DND-41 (cell line): Measurements from ENCODE around the gene PEPD.

Experiments
- CTCF ChIP-seq: IDR thresholded peaks from 2 replicates; pipeline ENCODE4 v1.5.1; 2012; ENCODE audit warnings: borderline replicate concordance, low read length, moderate library complexity, mild to moderate bottlenecking; ENCODE audit not compliant: poor library complexity, severe bottlenecking; ENCODE audit errors: extremely low read depth
- EZH2 ChIP-seq: IDR thresholded peaks from 3 replicates; pipeline ENCODE4 v1.6.1; 2012; ENCODE audit warnings: borderline replicate concordance, low read depth, mild to moderate bottlenecking, moderate library complexity, low read length, inconsistent platforms; ENCODE audit not compliant: severe bottlenecking

DNA sequence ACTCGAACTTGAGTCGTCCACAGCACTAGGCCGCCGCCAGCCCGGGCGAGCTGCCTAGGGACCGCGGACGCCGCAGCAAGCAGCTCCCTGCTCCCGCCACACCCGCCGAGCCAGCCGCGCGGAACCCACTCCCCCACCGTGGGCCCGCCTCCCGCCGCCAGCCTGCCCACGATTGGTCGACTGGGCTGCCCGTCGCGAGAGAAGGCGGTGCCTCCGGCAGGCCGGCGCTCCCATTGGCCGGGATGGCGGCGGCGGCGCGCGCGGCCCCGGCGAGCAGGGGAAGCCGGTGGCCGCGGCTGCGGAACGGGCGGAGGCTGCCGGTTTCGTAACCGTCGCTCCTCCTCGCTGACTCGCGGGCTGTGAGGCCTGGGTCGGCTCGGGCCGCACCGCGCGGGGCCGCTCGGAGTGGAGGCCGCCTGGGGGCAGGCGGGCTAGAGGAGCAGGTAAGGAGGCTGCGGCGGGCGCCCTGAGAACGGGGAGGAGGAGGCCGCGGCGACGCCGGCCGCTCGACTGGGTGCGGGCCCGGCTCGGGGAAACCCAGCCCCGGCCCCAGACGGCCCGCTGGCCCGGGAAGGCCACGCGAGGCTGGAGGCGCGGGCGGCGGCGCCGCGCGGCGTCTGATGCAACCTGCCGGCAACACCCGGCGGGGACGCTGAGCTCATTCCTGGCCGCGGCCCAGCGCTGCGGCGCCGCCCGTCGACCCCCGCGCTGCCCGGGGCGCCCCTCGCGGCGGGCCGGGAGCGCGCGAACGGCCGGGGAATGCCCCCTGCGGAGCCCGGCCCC, 147.9 kb downstream of the PEPD start, which contains the start of gene CEBPG:
- TF ChIP-seq CTCF, result no peak
- TF ChIP-seq EZH2, result no peak
